PC-3 (cell line): ENCODE measurements around the gene XIST. TPM values are rescaled to one million over a fixed set of nuclear protein-coding genes. Genes with fewer than 3 reads are reported as not detected.
A peak's percentile ranks its signal among the peaks of the same experiment; 100 is the strongest.

Source experiments
- ATAC-seq: fragments of 200-7000 bp; cut with Tn5 transposase; 2 replicates; pipeline ENCODE4 v1.9.1; 2020; ENCODE audit warnings: mild to moderate bottlenecking, moderate library complexity
- BruUV-seq: library from RNA; stranded (reverse); fragments of 400-500 nt; replicated peaks from 2 replicates; lab custom pipeline; 2021; lab: Mats Ljungman, UMichigan
- CTCF ChIA-PET: fragments of 300-600 bp; sonication (Branson Sonifier 250); formaldehyde crosslinking; loops from one replicate; lab custom pipeline; 2022; ENCODE audit warnings: antibody characterized with exemption; lab: Charles Lee
- POLR2A ChIA-PET: fragments of 300-600 bp; sonication (Branson Sonifier 250); formaldehyde crosslinking; loops from one replicate; lab custom pipeline; 2022; ENCODE audit warnings: antibody characterized with exemption; ENCODE audit not compliant: unreplicated experiment; lab: Charles Lee
- DNase-seq: peaks from one replicate; pipeline ENCODE4 v3.0.0-alpha.2; 2015
- H2AFZ ChIP-seq: fragments of 300-600 bp; sonication (generic); 2 replicates; pipeline ENCODE4 v1.6.0; 2016; ENCODE audit warnings: antibody characterized with exemption, low read length
- H3F3A ChIP-seq: fragments of 300-600 bp; sonication (generic); one replicate; pipeline ENCODE4 v1.6.0; 2017; ENCODE audit warnings: antibody characterized with exemption, low read length, control low read depth, mild to moderate bottlenecking; ENCODE audit not compliant: unreplicated experiment
- H3K27ac ChIP-seq: fragments of 300-600 bp; sonication (generic); 2 replicates; pipeline ENCODE4 v1.5.1; 2016; ENCODE audit warnings: mild to moderate bottlenecking, low read length
- H3K27me3 ChIP-seq: fragments of 300-600 bp; sonication (generic); 2 replicates; pipeline ENCODE4 v1.6.1; 2016; ENCODE audit warnings: low read length, mixed read lengths
- H3K36me3 ChIP-seq: fragments of 300-600 bp; sonication (generic); 2 replicates; pipeline ENCODE4 v1.6.1; 2016; ENCODE audit warnings: low read depth, mixed run types, low read length, mixed read lengths
- H3K4me1 ChIP-seq: fragments of 300-600 bp; sonication (generic); 2 replicates; pipeline ENCODE4 v1.5.1; 2016; ENCODE audit warnings: low read length; ENCODE audit not compliant: insufficient read depth
- H3K4me2 ChIP-seq: fragments of 300-600 bp; sonication (generic); 2 replicates; pipeline ENCODE4 v1.6.0; 2016; ENCODE audit warnings: low read length
- H3K4me3 ChIP-seq: fragments of 300-600 bp; sonication (generic); 2 replicates; pipeline ENCODE4 v1.5.1; 2016; ENCODE audit warnings: mild to moderate bottlenecking, low read length, mixed read lengths
- H3K79me2 ChIP-seq: fragments of 300-600 bp; sonication (generic); 2 replicates; pipeline ENCODE4 v1.6.1; 2017; ENCODE audit warnings: low read length, mixed read lengths
- H3K9ac ChIP-seq: fragments of 300-600 bp; sonication (generic); 2 replicates; pipeline ENCODE4 v1.6.0; 2016; ENCODE audit warnings: mild to moderate bottlenecking, low read length
- H3K9me2 ChIP-seq: fragments of 300-600 bp; sonication (generic); replicated peaks from 2 replicates; pipeline ENCODE4 v1.6.1; 2016; ENCODE audit warnings: mixed run types, low read length, mixed read lengths
- H3K9me3 ChIP-seq: fragments of 300-600 bp; sonication (generic); 2 replicates; pipeline ENCODE4 v1.6.1; 2016; ENCODE audit warnings: low read length, mixed read lengths
- H4K20me1 ChIP-seq: fragments of 300-600 bp; sonication (generic); 2 replicates; pipeline ENCODE4 v1.6.1; 2016; ENCODE audit warnings: low read length, mixed read lengths
- EZH2 ChIP-seq: fragments of 300-600 bp; sonication (generic); IDR thresholded peaks from one replicate; pipeline ENCODE4 v1.6.1; 2017; ENCODE audit warnings: antibody characterized with exemption, mild to moderate bottlenecking, low read length; ENCODE audit not compliant: unreplicated experiment
- EZH2phosphoT487 ChIP-seq: fragments of 300-600 bp; sonication (generic); IDR thresholded peaks from 2 replicates; pipeline ENCODE4 v1.6.1; 2018; ENCODE audit warnings: mild to moderate bottlenecking, antibody characterized with exemption, low read length, borderline replicate concordance
- intact Hi-C: fragments of 100-400 bp; cut with micrococcal nuclease; formaldehyde crosslinking; loops from 2 replicates; pipeline ENCODE4 v1.9.0; 2023
- total RNA-seq: library from RNA; depleted of rRNA; stranded (reverse); fragments of >200 nt; gene quantifications from 2 replicates; pipeline ENCODE4 v1.2.3, GENCODE V29; 2014
- TF ChIP-seq, protein P1 (sequence below): fragments of 300-600 bp; sonication (generic); conservative IDR thresholded peaks from 2 replicates; pipeline ENCODE4 v1.5.1; 2017; ENCODE audit warnings: antibody characterized with exemption, low read depth, mild to moderate bottlenecking, low read length

Gene XIST
- total RNA-seq, 1 experiment from 2014 or later, result not detected

DNA sequence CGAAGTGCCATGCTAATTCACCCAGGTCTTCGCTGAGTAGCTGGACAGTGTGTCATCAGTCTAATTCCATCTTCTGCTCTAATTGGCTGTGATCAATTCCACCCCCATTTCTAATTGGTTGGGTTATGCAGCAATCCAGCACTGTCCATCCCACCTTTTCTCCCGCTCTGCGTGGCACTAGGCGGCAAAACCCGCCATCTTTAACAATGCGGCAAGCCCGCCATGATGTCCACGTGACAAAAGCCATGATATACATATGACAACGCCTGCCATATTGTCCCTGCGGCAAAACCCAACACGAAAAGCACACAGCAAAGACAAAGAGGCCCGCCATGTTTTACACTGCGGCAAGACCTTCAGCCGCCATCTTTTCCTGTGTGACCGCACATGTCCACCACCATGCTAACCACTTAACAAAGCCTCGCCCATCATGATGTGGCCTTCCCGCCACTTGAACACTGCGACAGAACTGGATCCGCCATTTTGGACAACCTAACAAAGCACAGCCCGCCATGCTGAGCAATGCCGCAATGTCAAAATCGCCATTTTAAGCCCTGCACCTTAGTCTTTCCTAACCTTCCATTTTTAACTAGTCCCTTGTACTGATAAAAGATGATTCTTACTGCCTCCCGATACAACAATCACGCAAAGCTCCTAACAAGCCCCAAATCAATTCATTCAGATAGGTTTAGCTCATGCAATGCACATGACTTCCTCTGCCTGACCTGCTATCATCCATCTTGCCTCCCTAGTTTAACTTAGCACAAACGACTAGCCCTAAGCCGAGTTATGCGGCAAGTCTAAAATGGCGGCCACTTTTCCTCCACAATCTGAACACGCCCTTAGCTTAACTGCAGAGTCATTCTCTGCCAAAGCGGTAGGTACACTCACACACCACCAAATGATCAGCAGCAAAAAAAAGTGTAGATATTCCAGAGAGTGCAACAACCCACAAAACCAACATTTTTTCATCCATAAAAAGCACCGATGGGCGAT is 1.2 kb downstream of the XIST start:
- no peak overlapping the region for H2AFZ ChIP-seq
- no TSS peak for BruUV-seq
- H3K9ac ChIP-seq, result no peak overlapping the region
- no peak overlapping the region for H3K4me2 ChIP-seq
- no peak overlapping the region for H3K4me3 ChIP-seq
- ATAC-seq (no peak), DNase-seq (no peak)
- no peak overlapping the region for H3K27ac ChIP-seq
- ChIA-PET POLR2A (no interaction called here), CTCF (no interaction called here)
- no peaks in the 10 kb centered on the region for H3K36me3 ChIP-seq
- H3F3A ChIP-seq, result no peaks in the 10 kb centered on the region
- intact Hi-C loops, result no loop called here
- no peaks in the 10 kb centered on the region for H3K9me2 ChIP-seq
- no peaks in the 10 kb centered on the region for H3K79me2 ChIP-seq
- TF ChIP-seq EZH2phosphoT487, result no peak
- no peak for TF ChIP-seq EZH2
- TF ChIP-seq, protein P1, sequence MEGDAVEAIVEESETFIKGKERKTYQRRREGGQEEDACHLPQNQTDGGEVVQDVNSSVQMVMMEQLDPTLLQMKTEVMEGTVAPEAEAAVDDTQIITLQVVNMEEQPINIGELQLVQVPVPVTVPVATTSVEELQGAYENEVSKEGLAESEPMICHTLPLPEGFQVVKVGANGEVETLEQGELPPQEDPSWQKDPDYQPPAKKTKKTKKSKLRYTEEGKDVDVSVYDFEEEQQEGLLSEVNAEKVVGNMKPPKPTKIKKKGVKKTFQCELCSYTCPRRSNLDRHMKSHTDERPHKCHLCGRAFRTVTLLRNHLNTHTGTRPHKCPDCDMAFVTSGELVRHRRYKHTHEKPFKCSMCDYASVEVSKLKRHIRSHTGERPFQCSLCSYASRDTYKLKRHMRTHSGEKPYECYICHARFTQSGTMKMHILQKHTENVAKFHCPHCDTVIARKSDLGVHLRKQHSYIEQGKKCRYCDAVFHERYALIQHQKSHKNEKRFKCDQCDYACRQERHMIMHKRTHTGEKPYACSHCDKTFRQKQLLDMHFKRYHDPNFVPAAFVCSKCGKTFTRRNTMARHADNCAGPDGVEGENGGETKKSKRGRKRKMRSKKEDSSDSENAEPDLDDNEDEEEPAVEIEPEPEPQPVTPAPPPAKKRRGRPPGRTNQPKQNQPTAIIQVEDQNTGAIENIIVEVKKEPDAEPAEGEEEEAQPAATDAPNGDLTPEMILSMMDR, result no peak
- H4K20me1 ChIP-seq, result no peaks in the 10 kb centered on the region
- H3K27me3 ChIP-seq, result no peaks in the 10 kb centered on the region
- no peaks in the 10 kb centered on the region for H3K4me1 ChIP-seq
- H3K9me3 ChIP-seq, result no peaks in the 10 kb centered on the region

DNA sequence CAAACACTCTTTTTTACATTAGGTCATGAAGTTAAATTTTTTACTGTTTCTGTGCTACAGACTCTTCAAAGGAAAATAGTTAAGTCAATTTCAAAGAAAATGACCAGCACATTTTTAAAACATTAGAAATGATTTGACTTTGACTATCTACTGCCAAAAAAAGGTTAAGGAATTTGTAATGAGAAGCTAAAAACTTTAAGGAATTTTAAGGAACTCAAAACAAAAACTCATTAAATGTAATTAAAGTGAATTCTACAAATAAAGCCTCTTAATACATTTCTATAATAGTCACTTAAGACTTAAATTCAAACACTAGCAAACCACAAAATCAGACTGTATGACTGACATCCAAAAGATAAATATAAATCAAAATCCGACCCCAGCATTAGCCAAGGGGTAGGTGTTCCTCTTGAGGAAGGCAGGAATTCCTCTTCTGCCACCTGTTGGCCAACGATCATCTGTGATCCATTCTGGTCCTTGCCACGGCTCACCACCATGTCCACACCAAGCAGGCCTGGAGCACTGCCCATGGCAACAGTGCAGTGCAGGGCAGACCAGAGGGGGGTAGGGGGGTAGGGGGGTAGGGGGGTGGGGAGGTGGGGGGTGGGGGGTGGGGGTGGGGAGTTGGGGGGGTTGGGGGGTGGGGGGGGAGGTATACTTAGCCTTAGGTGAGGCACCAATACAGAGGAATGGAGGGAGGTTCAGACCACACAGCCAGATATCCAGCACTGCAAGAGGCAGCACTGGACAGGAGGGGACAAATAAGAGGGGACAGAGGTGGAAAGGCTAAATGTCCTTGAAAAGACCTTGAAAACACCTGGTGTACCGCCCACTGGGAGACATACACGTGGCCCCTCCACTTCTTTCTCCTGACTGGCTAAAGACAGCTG is 2.1 kb downstream of the XIST start:
- DNase-seq (peak; percentile 58), ATAC-seq (peak; percentile 82)
- TF ChIP-seq EZH2, result no peak
- TF ChIP-seq EZH2phosphoT487, result no peak
- TF ChIP-seq, protein P1, result peak; percentile 54
- Histone ChIP-seq H3K27me3 (no peaks in the 10 kb centered on the region), H3K27ac (no peak overlapping the region), H3K36me3 (no peaks in the 10 kb centered on the region), H2AFZ (no peak overlapping the region), H3K9ac (no peak overlapping the region), H3K9me2 (no peaks in the 10 kb centered on the region), H3K79me2 (no peaks in the 10 kb centered on the region), H3K9me3 (no peaks in the 10 kb centered on the region), H3F3A (no peaks in the 10 kb centered on the region), H4K20me1 (no peaks in the 10 kb centered on the region), H3K4me1 (no peaks in the 10 kb centered on the region), H3K4me2 (no peak overlapping the region), H3K4me3 (no peak overlapping the region)
- ChIA-PET CTCF (no interaction called here), POLR2A (no interaction called here)
- BruUV-seq, result no TSS peak
- intact Hi-C loops, result no loop called here
